Left lung (tissue), 10 donors: ENCODE measurements around the gene SYTL3. TPM values are rescaled to one million over a fixed set of nuclear protein-coding genes. Genes with fewer than 3 reads are reported as not detected.

Source experiments
- ATAC-seq: fragments of 200-7000 bp; cut with Tn5 transposase; one replicate; pipeline ENCODE4 v1.9.1; 2020; ENCODE audit warnings: moderate library complexity
- DNase-seq, 4 donors: peaks; one replicate each; pipeline ENCODE4 v3.0.0-alpha.2; 2013 to 2020
- H3K27ac ChIP-seq, 2 donors: fragments of 200-600 bp; sonication (generic) in 1 of 2; one replicate each; pipeline versions ENCODE4 v1.5.0 to v1.8.0; 2020 to 2021
- H3K27me3 ChIP-seq, 2 donors: fragments of 200-600 bp; sonication (generic) in 1 of 2; one replicate each; pipeline versions ENCODE4 v1.5.0 to v1.8.0; 2020 to 2021
- H3K36me3 ChIP-seq, 2 donors: fragments of 200-600 bp; sonication (generic) in 1 of 2; one replicate each; pipeline versions ENCODE4 v1.5.0 to v1.8.0; 2020 to 2021
- H3K4me1 ChIP-seq, 2 donors: fragments of 200-600 bp; one replicate each; pipeline ENCODE4 v1.8.0; 2021
- H3K4me3 ChIP-seq, 2 donors: fragments of 200-600 bp; sonication (generic) in 1 of 2; one replicate each; pipeline versions ENCODE4 v1.5.0 to v1.8.0; 2020 to 2021; ENCODE audit warnings: mild to moderate bottlenecking in 1 of 2
- H3K9me3 ChIP-seq, 2 donors: fragments of 200-600 bp; sonication (generic) in 1 of 2; one replicate each; pipeline versions ENCODE4 v1.5.0 to v1.8.0; 2020 to 2021
- CTCF ChIP-seq, 2 donors: fragments of 200-600 bp; sonication (generic) in 1 of 2; IDR thresholded peaks; one replicate each; pipeline versions ENCODE4 v1.5.0 to v1.8.0; 2021; ENCODE audit warnings: antibody characterized with exemption in 2 of 2
- intact Hi-C, 2 donors: fragments of 100-400 bp; cut with DNase I; formaldehyde crosslinking; loops; one replicate each; pipeline versions ENCODE4 v1.11.2 to v1.14.2; 2022
- polyA plus RNA-seq, 6 donors: library from polyadenylated mRNA; unstranded; fragments of 120-200 nt; gene quantifications; one replicate each; pipeline ENCODE4 v1.2.1, GENCODE V29; 2013; ENCODE audit not compliant: insufficient read length in 6 of 6
- total RNA-seq, 2 donors: library from RNA; stranded (reverse); fragmentation: NEBNext Ultra II Directional; extraction: Animal tissue kit (Norgen Biotek cat#: 25700); gene quantifications; one replicate each; pipeline ENCODE4 v1.2.1, GENCODE V29; 2021
- donor health status: DM: no; HTN: yes; CAD: no.
- donor health status: DM: no; HTN: no; CAD: no.

The SYTL3 gene
- total and polyA plus RNA-seq, 8 donors, result 6.5 to 10.3 (median 8.3) TPM

- peaks cover 3 to 100% of the 10 kb centered on the region in 2 donors for H3K36me3 ChIP-seq
These were observed 124.0 kb downstream of the SYTL3 start for GRCh38 chr6:158773581-158774449.

GRCh38 chr6:158774717-158775449, 125.0 kb downstream of the SYTL3 start:
- peaks cover 0 to 99% of the 10 kb centered on the region in 2 donors for H3K36me3 ChIP-seq
- no peak overlapping the region for H3K4me3 ChIP-seq
- DNase-seq, result no peak
- no peak for ATAC-seq
- TF ChIP-seq CTCF (IDR thresholded peaks at IDR 0.05), result no peak
- intact Hi-C loops, result no loop called here
- no peaks in the 10 kb centered on the region for H3K27me3 ChIP-seq
- no peaks in the 10 kb centered on the region for H3K9me3 ChIP-seq
- H3K27ac ChIP-seq, result no peak overlapping the region
- peaks cover 0 to 10% of the 10 kb centered on the region in 2 donors for H3K4me1 ChIP-seq

More at GRCh38 chr6:158773581-158774449, 124.0 kb downstream of the SYTL3 start:
- no peak overlapping the region for H3K27ac ChIP-seq
- H3K27me3 ChIP-seq, result no peaks in the 10 kb centered on the region
- H3K4me3 ChIP-seq, result no peak overlapping the region
- H3K9me3 ChIP-seq, result no peaks in the 10 kb centered on the region
- peaks cover 0 to 10% of the 10 kb centered on the region in 2 donors for H3K4me1 ChIP-seq
- no peak for ATAC-seq
- TF ChIP-seq CTCF (IDR thresholded peaks at IDR 0.05), result no peak
- intact Hi-C loops, result no loop called here
- DNase-seq, result no peak

- no peak for DNase-seq
- no peak for ATAC-seq
- no peaks in the 10 kb centered on the region for H3K9me3 ChIP-seq
- H3K4me3 ChIP-seq, result no peak overlapping the region
- intact Hi-C loops, result no loop called here
- peaks cover 0 to 99% of the 10 kb centered on the region in 2 donors for H3K36me3 ChIP-seq
- no peak overlapping the region for H3K27ac ChIP-seq
- peaks cover 0 to 10% of the 10 kb centered on the region in 2 donors for H3K4me1 ChIP-seq
- TF ChIP-seq CTCF (IDR thresholded peaks at IDR 0.05), result no peak
- H3K27me3 ChIP-seq, result no peaks in the 10 kb centered on the region
These were observed 126.0 kb downstream of the SYTL3 start for GRCh38 chr6:158775832-158776231.

GRCh38 chr6:158776737-158777136, 126.9 kb downstream of the SYTL3 start:
- Histone ChIP-seq H3K36me3 (peaks cover 0 to 99% of the 10 kb centered on the region in 2 donors), H3K27me3 (no peaks in the 10 kb centered on the region), H3K27ac (no peak overlapping the region), H3K4me3 (no peak overlapping the region), H3K4me1 (peaks cover 4 to 10% of the 10 kb centered on the region in 2 donors), H3K9me3 (no peaks in the 10 kb centered on the region)
- no peak for TF ChIP-seq CTCF (IDR thresholded peaks at IDR 0.05)
- DNase-seq (no peak), ATAC-seq (no peak)
- intact Hi-C loops, result no loop called here

- ATAC-seq (no peak), DNase-seq (no peak)
- Histone ChIP-seq H3K27me3 (no peaks in the 10 kb centered on the region), H3K4me3 (no peak overlapping the region), H3K4me1 (peaks cover 4 to 10% of the 10 kb centered on the region in 2 donors), H3K27ac (no peak overlapping the region), H3K36me3 (peaks cover 0 to 99% of the 10 kb centered on the region in 2 donors), H3K9me3 (no peaks in the 10 kb centered on the region)
- TF ChIP-seq CTCF (IDR thresholded peaks at IDR 0.05), result no peak
- intact Hi-C loops, result no loop called here
These were observed 127.7 kb downstream of the SYTL3 start for GRCh38 chr6:158777510-158777909.
